OCI-LY1 (cell line): ENCODE data around the gene ST6GALNAC4.

Experiments used
- H2AFZ ChIP-seq: fragments of 200-600 bp; sonication (generic), shearing (Covaris generic); 2 replicates; pipeline ENCODE4 v1.6.0; 2014; ENCODE audit warnings: antibody characterized with exemption, mild to moderate bottlenecking, low read length
- H3F3A ChIP-seq: fragments of 200-600 bp; sonication (generic), shearing (Covaris generic); 2 replicates; pipeline ENCODE4 v1.6.0; 2014; ENCODE audit warnings: mild to moderate bottlenecking, antibody characterized with exemption, low read length, moderate library complexity; ENCODE audit not compliant: insufficient read depth
- H3K27ac ChIP-seq: fragments of 200-600 bp; sonication (generic); 2 replicates; pipeline ENCODE4 v1.5.1; 2014; ENCODE audit warnings: low read length, mixed run types, mild to moderate bottlenecking, low read depth; ENCODE audit not compliant: poor library complexity, severe bottlenecking
- H3K27me3 ChIP-seq: fragments of 200-600 bp; sonication (generic); 2 replicates; pipeline ENCODE4 v1.6.0; 2014; ENCODE audit warnings: antibody characterized with exemption, mild to moderate bottlenecking, low read length, moderate library complexity; ENCODE audit not compliant: insufficient read depth
- H3K36me3 ChIP-seq: fragments of 200-600 bp; sonication (generic); 2 replicates; pipeline ENCODE4 v1.6.1; 2014; ENCODE audit warnings: mild to moderate bottlenecking, antibody characterized with exemption, low read length, moderate library complexity, mixed read lengths; ENCODE audit not compliant: insufficient read depth
- H3K4me1 ChIP-seq: fragments of 200-600 bp; sonication (generic); 2 replicates; pipeline ENCODE4 v1.5.1; 2014; ENCODE audit warnings: mild to moderate bottlenecking, low read length, moderate library complexity; ENCODE audit not compliant: insufficient read depth, severe bottlenecking
- H3K4me2 ChIP-seq: fragments of 200-600 bp; sonication (generic), shearing (Covaris generic); 2 replicates; pipeline ENCODE4 v1.6.1; 2014; ENCODE audit warnings: low read length
- H3K4me3 ChIP-seq: fragments of 200-600 bp; sonication (generic); 2 replicates; pipeline ENCODE4 v1.5.1; 2014; ENCODE audit warnings: low read length, low read depth, mild to moderate bottlenecking, mixed read lengths; ENCODE audit not compliant: poor library complexity, severe bottlenecking
- H3K79me2 ChIP-seq: fragments of 200-600 bp; shearing (Covaris generic); 2 replicates; pipeline ENCODE4 v1.6.1; 2016; ENCODE audit warnings: mixed run types, low read length, mixed read lengths; ENCODE audit not compliant: insufficient read depth
- H3K9ac ChIP-seq: fragments of 200-600 bp; sonication (generic), shearing (Covaris generic); 2 replicates; pipeline ENCODE4 v1.6.1; 2014; ENCODE audit warnings: mild to moderate bottlenecking, low read length, mixed read lengths
- H3K9me2 ChIP-seq: fragments of 200-600 bp; sonication (generic), shearing (Covaris generic); 2 replicates; pipeline ENCODE4 v1.6.1; 2014; ENCODE audit warnings: low read depth, mild to moderate bottlenecking, low read length, mixed read lengths
- H3K9me3 ChIP-seq: fragments of 200-600 bp; shearing (Covaris generic); 2 replicates; pipeline ENCODE4 v1.6.1; 2014; ENCODE audit warnings: low read length, mixed read lengths
- H4K20me1 ChIP-seq: fragments of 200-600 bp; sonication (generic), shearing (Covaris generic); 2 replicates; pipeline ENCODE4 v1.6.0; 2016; ENCODE audit warnings: mild to moderate bottlenecking, low read length; ENCODE audit not compliant: insufficient read depth
- CTCF ChIP-seq: fragments of 200-600 bp; sonication (generic), shearing (Covaris generic); IDR thresholded peaks from 2 replicates; pipeline ENCODE4 v1.5.1; 2017; ENCODE audit warnings: mild to moderate bottlenecking, antibody characterized with exemption, low read length, moderate library complexity, mixed read lengths
- EZH2 ChIP-seq: fragments of 200-600 bp; sonication (generic), shearing (Covaris generic); IDR thresholded peaks from 2 replicates; pipeline ENCODE4 v1.8.0; 2017; ENCODE audit warnings: borderline replicate concordance, mixed run types, mild to moderate bottlenecking, antibody characterized with exemption, low read length, moderate library complexity, mixed read lengths

The ST6GALNAC4 gene

GRCh38 chr9:127961155-127961490 lies 44.3 kb upstream of the ST6GALNAC4 start:
- Histone ChIP-seq H3K27ac (peak overlapping the region; percentile 26), H4K20me1 (no peaks in the 10 kb centered on the region), H3F3A (no peaks in the 10 kb centered on the region), H3K9me3 (no peaks in the 10 kb centered on the region), H3K4me2 (no peak overlapping the region), H3K4me3 (no peak overlapping the region), H3K9me2 (no peaks in the 10 kb centered on the region), H3K9ac (no peak overlapping the region), H3K27me3 (no peaks in the 10 kb centered on the region), H2AFZ (no peak overlapping the region), H3K79me2 (peaks cover 71% of the 10 kb centered on the region), H3K4me1 (peaks cover 33% of the 10 kb centered on the region), H3K36me3 (peaks cover 25% of the 10 kb centered on the region)
- TF ChIP-seq EZH2 (no peak), CTCF (no peak)

- Histone ChIP-seq H3K27me3 (no peaks in the 10 kb centered on the region), H3K4me1 (peaks cover 33% of the 10 kb centered on the region), H3K4me2 (no peak overlapping the region), H2AFZ (no peak overlapping the region), H3K9me2 (no peaks in the 10 kb centered on the region), H3K27ac (peak overlapping the region; percentile 26), H3K79me2 (peaks cover 71% of the 10 kb centered on the region), H3K36me3 (peaks cover 25% of the 10 kb centered on the region), H3K9ac (no peak overlapping the region), H4K20me1 (no peaks in the 10 kb centered on the region), H3F3A (no peaks in the 10 kb centered on the region), H3K4me3 (no peak overlapping the region), H3K9me3 (no peaks in the 10 kb centered on the region)
- TF ChIP-seq EZH2 (no peak), CTCF (no peak)
Measured at GRCh38 chr9:127960410-127961154, 43.7 kb upstream of the ST6GALNAC4 start.

- H3K9ac ChIP-seq: no peak overlapping the region
- TF ChIP-seq CTCF (no peak), EZH2 (no peak)
- H3K27ac ChIP-seq: peak overlapping the region; percentile 26
- H3K79me2 ChIP-seq: peaks cover 66% of the 10 kb centered on the region
- H3F3A ChIP-seq: no peaks in the 10 kb centered on the region
- H3K9me3 ChIP-seq: no peaks in the 10 kb centered on the region
- H3K4me3 ChIP-seq: no peak overlapping the region
- H3K4me2 ChIP-seq: no peak overlapping the region
- peaks cover 25% of the 10 kb centered on the region for H3K36me3 ChIP-seq
- no peaks in the 10 kb centered on the region for H4K20me1 ChIP-seq
- H3K27me3 ChIP-seq: no peaks in the 10 kb centered on the region
- peaks cover 33% of the 10 kb centered on the region for H3K4me1 ChIP-seq
- H3K9me2 ChIP-seq: no peaks in the 10 kb centered on the region
- no peak overlapping the region for H2AFZ ChIP-seq
Measured at GRCh38 chr9:127959841-127960409, 43.1 kb upstream of the ST6GALNAC4 start.
